Hematopoietic multipotent progenitor cell treated with erythropoietin and hydrocortisone succinate and interleukin-3 and kit ligand, for 6 days (in vitro differentiated cells): ENCODE results near the gene HELLS.
"Not testable (repeated sequence)": the region's sequence is repeated elsewhere in the genome, so short reads cannot be mapped to it uniquely, and the experiment has no call there.

Source experiments
- DNase-seq: peaks from one replicate; pipeline ENCODE4 v3.0.0-alpha.2; 2015

Gene HELLS

GRCh38 chr10:94608559-94608958, 63.0 kb downstream of the HELLS start:
- DNase-seq = no peak

DNA sequence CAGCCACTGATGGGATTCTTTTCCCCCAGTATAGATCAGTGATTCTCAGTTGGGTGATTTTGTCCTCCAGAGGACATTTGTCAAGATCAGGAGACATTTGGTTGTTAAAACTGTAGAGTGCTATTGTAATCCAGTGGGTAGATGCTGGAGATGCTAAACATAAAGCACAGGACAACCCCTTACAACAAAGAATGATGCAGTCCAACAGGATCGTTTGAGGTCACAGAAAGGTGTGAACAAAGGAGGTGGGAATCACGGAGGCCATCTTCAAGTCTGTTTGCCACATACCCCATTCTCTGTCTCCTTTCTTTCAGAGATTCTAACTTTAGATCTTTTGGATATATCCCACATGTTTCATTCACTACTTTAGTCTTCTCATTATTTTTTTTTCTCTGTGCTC, 69.0 kb downstream of the HELLS start:
- no peak for DNase-seq

- no peak for DNase-seq
These were observed 71.9 kb downstream of the HELLS start for GRCh38 chr10:94617389-94617944.

DNA sequence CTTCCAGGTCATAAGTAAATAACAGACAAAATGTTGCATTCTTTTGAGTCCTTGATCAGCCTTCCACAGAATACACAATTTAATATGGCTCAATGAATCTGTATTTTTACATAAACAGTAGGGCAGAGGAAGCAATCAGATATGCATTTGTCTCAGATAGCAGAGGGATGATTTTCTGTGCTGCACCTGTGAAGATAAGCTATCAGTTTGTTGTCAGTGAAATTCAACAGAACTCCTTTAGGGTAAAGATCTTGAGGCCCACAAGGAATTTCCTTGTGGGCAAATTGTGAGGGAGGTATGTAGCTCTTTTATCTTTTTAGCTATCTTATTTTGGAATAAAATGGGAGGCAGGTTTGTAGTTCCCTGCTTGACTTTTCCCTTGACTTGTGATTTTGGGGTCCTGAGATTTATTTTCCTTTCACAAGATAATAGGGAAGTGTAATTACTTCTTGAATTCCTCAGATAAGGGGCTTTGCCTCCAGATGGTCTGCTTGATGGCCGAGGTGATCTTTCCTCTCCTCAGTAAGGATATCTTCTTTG, 77.1 kb downstream of the HELLS start:
- DNase-seq = no peak

DNA sequence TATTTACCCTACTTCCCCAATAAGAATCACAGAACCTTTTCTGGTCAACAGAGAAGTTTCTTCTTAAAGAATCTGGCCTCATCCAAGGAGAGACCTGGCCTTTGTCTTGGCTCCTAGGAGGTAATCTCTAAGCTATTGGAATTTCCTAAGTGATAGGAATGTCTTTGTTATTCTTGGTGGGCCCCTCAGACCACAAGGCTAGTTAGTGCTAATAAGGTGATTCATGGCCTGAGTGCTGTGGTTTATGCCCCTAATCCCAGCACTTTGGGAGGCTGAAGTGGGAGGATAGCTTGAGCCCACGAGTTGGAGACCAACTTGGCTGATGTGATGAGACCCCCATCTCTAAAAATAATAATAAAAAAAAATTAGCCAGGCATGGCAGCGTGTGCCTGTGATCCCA, 78.0 kb downstream of the HELLS start:
- no peak for DNase-seq

- no peak for DNase-seq
These were observed 80.9 kb downstream of the HELLS start for GRCh38 chr10:94626476-94626875.

DNA sequence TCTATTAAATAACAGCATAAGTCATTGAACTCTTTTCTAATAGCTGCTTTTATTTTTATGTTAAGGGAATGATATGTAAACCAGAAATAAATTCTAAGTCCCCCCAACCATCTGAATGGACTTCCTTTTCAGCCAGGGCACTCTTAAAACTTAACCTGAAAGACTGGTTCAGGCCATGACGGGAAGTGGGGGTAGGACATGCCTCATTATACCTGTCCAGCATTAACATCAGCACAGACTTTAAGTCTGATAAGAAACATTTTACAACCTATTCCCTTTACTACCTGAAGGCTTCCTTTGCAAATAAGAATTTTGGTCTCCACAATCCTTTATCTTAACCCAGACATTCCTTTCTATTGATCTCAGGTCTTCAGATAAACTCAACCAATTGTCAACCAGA, 81.9 kb downstream of the HELLS start:
- no peak for DNase-seq

GRCh38 chr10:94630017-94630688, 84.6 kb downstream of the HELLS start:
- peak; percentile 77 for DNase-seq

GRCh38 chr10:94631077-94631875, 85.7 kb downstream of the HELLS start:
- no peak for DNase-seq

- no peak for DNase-seq
These were observed 87.4 kb downstream of the HELLS start for GRCh38 chr10:94632954-94633353.

GRCh38 chr10:94638097-94638496, 92.5 kb downstream of the HELLS start:
- not testable (repeated sequence) for DNase-seq

DNA sequence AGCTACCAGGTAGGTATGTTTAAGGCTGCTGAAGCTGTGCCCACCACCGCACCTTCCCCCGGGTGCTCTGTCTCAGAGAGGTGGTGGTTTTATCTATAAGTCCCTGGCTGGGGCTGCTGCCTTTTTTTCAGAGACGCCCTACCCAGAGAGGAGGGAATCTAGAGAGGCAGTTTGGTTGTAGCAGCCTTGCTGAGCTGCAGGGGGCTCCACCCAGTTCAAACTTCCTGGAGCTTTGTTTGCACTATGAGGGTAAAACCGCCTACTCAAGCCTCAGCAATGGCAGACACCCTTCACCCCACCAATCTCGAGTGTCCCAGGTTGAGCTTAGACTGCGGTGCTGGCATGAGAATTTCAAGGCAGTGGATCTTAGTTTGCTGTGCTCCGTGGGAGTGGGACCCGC, 94.3 kb downstream of the HELLS start:
- no peak for DNase-seq

- no peak for DNase-seq
These were observed 95.0 kb downstream of the HELLS start for GRCh38 chr10:94640562-94640961.

DNA sequence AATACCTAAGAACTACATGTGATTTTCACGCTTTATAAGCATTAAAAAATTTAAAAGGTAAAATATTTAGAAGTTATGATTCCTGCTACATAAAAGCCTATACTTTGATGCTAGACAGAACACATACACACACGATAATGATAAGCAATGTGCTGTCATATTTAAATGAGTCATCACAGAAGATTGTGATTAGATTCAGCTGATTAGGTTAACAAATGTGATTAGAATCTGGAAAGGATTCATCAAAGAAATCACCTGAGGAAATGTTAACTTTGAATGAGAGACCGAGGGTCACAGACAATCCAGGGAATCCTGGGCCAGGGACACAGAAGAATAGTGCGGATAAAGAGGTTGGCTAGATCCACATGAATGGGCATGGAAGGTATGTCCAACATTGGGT, 95.9 kb downstream of the HELLS start:
- DNase-seq = no peak

DNA sequence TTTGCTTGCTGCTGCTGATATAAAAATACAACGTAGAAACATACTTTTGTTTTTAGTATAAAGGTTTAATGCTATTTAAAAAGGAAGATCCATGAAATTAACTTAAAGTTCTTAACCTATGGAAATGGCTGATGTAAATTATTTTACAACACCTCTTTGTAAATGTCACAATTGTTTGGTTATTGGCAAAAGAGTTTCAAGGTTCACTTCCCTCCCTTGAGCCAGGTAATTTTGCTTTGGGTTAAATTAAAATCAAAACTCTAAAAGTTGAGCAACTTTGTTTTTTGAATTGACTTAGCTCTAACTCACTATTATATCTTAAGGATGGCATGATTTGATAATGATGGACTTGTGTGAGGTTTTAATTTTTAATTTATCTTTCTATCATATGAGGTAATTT, 98.8 kb downstream of the HELLS start:
- no peak for DNase-seq

DNA sequence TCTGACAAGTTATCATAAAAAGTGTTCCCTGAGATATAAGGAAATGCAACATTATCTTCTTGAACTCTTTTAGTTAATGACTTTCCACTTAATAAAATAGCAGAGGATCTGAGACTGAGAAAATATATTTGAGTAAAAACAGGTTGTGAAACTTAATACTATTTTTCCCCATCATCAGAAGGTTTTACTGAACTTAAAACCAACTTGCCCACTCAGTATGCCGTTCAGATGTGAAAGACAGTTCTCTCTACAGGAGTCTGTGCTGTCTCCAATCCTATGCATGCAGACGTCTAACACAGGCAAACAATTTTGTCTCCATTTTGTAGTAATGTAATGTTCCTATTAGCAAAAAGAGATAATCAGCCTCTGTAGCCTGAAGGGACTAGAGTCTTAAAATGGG, 99.7 kb downstream of the HELLS start:
- no peak for DNase-seq
